Naive B cell (primary cell): ENCODE measurements around the gene STK24. TPM values are rescaled to one million over a fixed set of nuclear protein-coding genes. Genes with fewer than 3 reads are reported as not detected.

Experiments
- ATAC-seq, 2 donors: fragments of 150-1000 bp; cut with Tn5 transposase; 2 replicates each; pipeline ENCODE4 v1.10.0; 2021; ENCODE audit warnings: low read depth in 2 of 2, mild to moderate bottlenecking in 2 of 2, moderate library complexity in 2 of 2
- DNase-seq: peaks from one replicate; pipeline ENCODE4 v3.0.0; 2022
- H3K27ac Mint-ChIP-seq, 6 donors: one replicate each; pipeline ENCODE4 v1.8.0; 2020 to 2022; ENCODE audit warnings: mild to moderate bottlenecking in 6 of 6, mixed read lengths in 6 of 6, moderate library complexity in 5 of 6, inconsistent platforms in 2 of 6
- H3K27me3 Mint-ChIP-seq, 3 donors: one replicate each; pipeline ENCODE4 v1.8.0; 2021 to 2022; ENCODE audit warnings: mixed read lengths in 3 of 3, mild to moderate bottlenecking in 1 of 3
- H3K36me3 Mint-ChIP-seq, 2 donors: one replicate each; pipeline ENCODE4 v1.8.0; 2020 to 2022; ENCODE audit warnings: mixed read lengths in 2 of 2, inconsistent platforms in 1 of 2, mild to moderate bottlenecking in 1 of 2
- H3K4me1 Mint-ChIP-seq, 3 donors: one replicate each; pipeline ENCODE4 v1.8.0; 2020 to 2022; ENCODE audit warnings: mixed read lengths in 3 of 3, inconsistent platforms in 1 of 3, mild to moderate bottlenecking in 1 of 3, moderate library complexity in 1 of 3
- H3K4me3 Mint-ChIP-seq, 8 donors: one replicate each; pipeline ENCODE4 v1.8.0; 2020 to 2022; ENCODE audit warnings: mild to moderate bottlenecking in 8 of 8, mixed read lengths in 8 of 8, moderate library complexity in 8 of 8, inconsistent platforms in 2 of 8
- H3K9me3 Mint-ChIP-seq, 7 donors: one replicate each; pipeline ENCODE4 v1.8.0; 2020 to 2022; ENCODE audit warnings: mixed read lengths in 7 of 7, mild to moderate bottlenecking in 5 of 7, inconsistent platforms in 2 of 7, moderate library complexity in 1 of 7
- polyA plus RNA-seq, 6 donors: library from polyadenylated mRNA; unstranded; fragments of 300-500 nt; fragmentation: Illumina TruSeq; gene quantifications; one replicate each; pipeline ENCODE4 v1.2.3, GENCODE V29; 2021; ENCODE audit warnings: low read depth in 6 of 6

The STK24 gene
- polyA plus RNA-seq, 6 donors from 2014 or later, result 30.2 to 63.1 (median 37.2) TPM

- ATAC-seq, result no peak
- H3K9me3 Mint-ChIP-seq, result no peaks in the 10 kb centered on the region
- peaks cover 0 to 3% of the 10 kb centered on the region in 2 donors for H3K36me3 Mint-ChIP-seq
- H3K4me3 Mint-ChIP-seq, result no peak overlapping the region
- no peak for DNase-seq
- no peaks in the 10 kb centered on the region for H3K4me1 Mint-ChIP-seq
- no peak overlapping the region for H3K27ac Mint-ChIP-seq
- H3K27me3 Mint-ChIP-seq, result peaks cover 13 to 29% (median 23%) of the 10 kb centered on the region in 3 donors
Observed at GRCh38 chr13:98436233-98436910, 140.5 kb downstream of the STK24 start.

GRCh38 chr13:98435376-98435775, 141.5 kb downstream of the STK24 start:
- H3K4me3 Mint-ChIP-seq, result no peak overlapping the region
- ATAC-seq (no peak), DNase-seq (no peak)
- H3K9me3 Mint-ChIP-seq, result no peaks in the 10 kb centered on the region
- peaks cover 13 to 29% (median 23%) of the 10 kb centered on the region in 3 donors for H3K27me3 Mint-ChIP-seq
- peaks cover 0 to 3% of the 10 kb centered on the region in 2 donors for H3K36me3 Mint-ChIP-seq
- no peaks in the 10 kb centered on the region for H3K4me1 Mint-ChIP-seq
- H3K27ac Mint-ChIP-seq, result peak overlapping the region in 1 of 6 donors; percentile 61

- Mint-ChIP-seq H3K27ac (no peak overlapping the region), H3K27me3 (peaks cover 20 to 29% (median 27%) of the 10 kb centered on the region in 3 donors), H3K36me3 (peaks cover 0 to 3% of the 10 kb centered on the region in 2 donors), H3K4me1 (no peaks in the 10 kb centered on the region), H3K9me3 (peaks cover 0 to 1% (median 0%) of the 10 kb centered on the region in 7 donors), H3K4me3 (no peak overlapping the region)
- ATAC-seq (no peak), DNase-seq (no peak)
Observed at GRCh38 chr13:98434060-98434459, 142.8 kb downstream of the STK24 start.

GRCh38 chr13:98433654-98434053, 143.3 kb downstream of the STK24 start:
- no peaks in the 10 kb centered on the region for H3K4me1 Mint-ChIP-seq
- H3K4me3 Mint-ChIP-seq, result no peak overlapping the region
- H3K27me3 Mint-ChIP-seq, result peaks cover 24 to 31% (median 29%) of the 10 kb centered on the region in 3 donors
- DNase-seq, result no peak
- H3K36me3 Mint-ChIP-seq, result peaks cover 0 to 3% of the 10 kb centered on the region in 2 donors
- ATAC-seq, result no peak
- H3K9me3 Mint-ChIP-seq, result peaks cover 0 to 1% (median 0%) of the 10 kb centered on the region in 7 donors
- H3K27ac Mint-ChIP-seq, result no peak overlapping the region

- no peak for ATAC-seq
- H3K27me3 Mint-ChIP-seq, result peaks cover 30 to 39% (median 32%) of the 10 kb centered on the region in 3 donors
- DNase-seq, result no peak
- peaks cover 0 to 1% (median 0%) of the 10 kb centered on the region in 7 donors for H3K9me3 Mint-ChIP-seq
- no peaks in the 10 kb centered on the region for H3K4me1 Mint-ChIP-seq
- H3K4me3 Mint-ChIP-seq, result no peak overlapping the region
- no peak overlapping the region for H3K27ac Mint-ChIP-seq
- H3K36me3 Mint-ChIP-seq, result peaks cover 0 to 3% of the 10 kb centered on the region in 2 donors
Observed at GRCh38 chr13:98432638-98433037, 144.3 kb downstream of the STK24 start.

GRCh38 chr13:98429977-98430736, 146.8 kb downstream of the STK24 start:
- DNase-seq (no peak), ATAC-seq (no peak)
- Mint-ChIP-seq H3K27ac (no peak overlapping the region), H3K4me1 (no peaks in the 10 kb centered on the region), H3K36me3 (peaks cover 0 to 3% of the 10 kb centered on the region in 2 donors), H3K27me3 (peaks cover 14 to 33% (median 17%) of the 10 kb centered on the region in 3 donors), H3K4me3 (no peak overlapping the region), H3K9me3 (peaks cover 0 to 1% (median 0%) of the 10 kb centered on the region in 7 donors)

GRCh38 chr13:98429531-98429930, 147.4 kb downstream of the STK24 start:
- H3K9me3 Mint-ChIP-seq, result peaks cover 0 to 1% (median 0%) of the 10 kb centered on the region in 7 donors
- no peaks in the 10 kb centered on the region for H3K4me1 Mint-ChIP-seq
- H3K27me3 Mint-ChIP-seq, result peaks cover 14 to 31% (median 17%) of the 10 kb centered on the region in 3 donors
- no peak for DNase-seq
- H3K36me3 Mint-ChIP-seq, result peaks cover 0 to 3% of the 10 kb centered on the region in 2 donors
- no peak overlapping the region for H3K27ac Mint-ChIP-seq
- no peak overlapping the region for H3K4me3 Mint-ChIP-seq
- no peak for ATAC-seq

- H3K27ac Mint-ChIP-seq, result no peak overlapping the region
Observed at GRCh38 chr13:98429081-98429480, 147.8 kb downstream of the STK24 start.

GRCh38 chr13:98428256-98428966, 148.5 kb downstream of the STK24 start:
- Mint-ChIP-seq H3K9me3 (peaks cover 0 to 1% (median 0%) of the 10 kb centered on the region in 7 donors), H3K27ac (peak overlapping the region in 2 of 6 donors; percentile 89 to 93), H3K36me3 (peaks cover 0 to 3% of the 10 kb centered on the region in 2 donors), H3K27me3 (peaks cover 14 to 31% (median 23%) of the 10 kb centered on the region in 3 donors), H3K4me1 (no peaks in the 10 kb centered on the region), H3K4me3 (no peak overlapping the region)
- DNase-seq (no peak), ATAC-seq (no peak)

More at GRCh38 chr13:98429081-98429480, 147.8 kb downstream of the STK24 start:
- H3K9me3 Mint-ChIP-seq, result peaks cover 0 to 1% (median 0%) of the 10 kb centered on the region in 7 donors
- no peak overlapping the region for H3K4me3 Mint-ChIP-seq
- no peak for DNase-seq
- H3K27me3 Mint-ChIP-seq, result peaks cover 14 to 31% (median 18%) of the 10 kb centered on the region in 3 donors
- peaks cover 0 to 3% of the 10 kb centered on the region in 2 donors for H3K36me3 Mint-ChIP-seq
- ATAC-seq, result no peak
- no peaks in the 10 kb centered on the region for H3K4me1 Mint-ChIP-seq

- Mint-ChIP-seq H3K36me3 (peaks cover 0 to 3% of the 10 kb centered on the region in 2 donors), H3K9me3 (peaks cover 0 to 1% (median 0%) of the 10 kb centered on the region in 7 donors), H3K4me1 (no peaks in the 10 kb centered on the region), H3K27me3 (peaks cover 14 to 31% (median 24%) of the 10 kb centered on the region in 3 donors), H3K27ac (no peak overlapping the region), H3K4me3 (no peak overlapping the region)
- ATAC-seq (no peak), DNase-seq (no peak)
Observed at GRCh38 chr13:98427331-98427995, 149.4 kb downstream of the STK24 start.

- ATAC-seq (no peak), DNase-seq (no peak)
- peaks cover 12 to 22% (median 14%) of the 10 kb centered on the region in 3 donors for H3K27me3 Mint-ChIP-seq
- no peaks in the 10 kb centered on the region for H3K36me3 Mint-ChIP-seq
- H3K27ac Mint-ChIP-seq, result no peak overlapping the region
- H3K9me3 Mint-ChIP-seq, result peaks cover 0 to 2% (median 0%) of the 10 kb centered on the region in 7 donors
- H3K4me3 Mint-ChIP-seq, result no peak overlapping the region
- no peaks in the 10 kb centered on the region for H3K4me1 Mint-ChIP-seq
Observed at GRCh38 chr13:98423417-98423816, 153.5 kb downstream of the STK24 start.

GRCh38 chr13:98422046-98422445, 154.9 kb downstream of the STK24 start:
- no peak overlapping the region for H3K4me3 Mint-ChIP-seq
- H3K27ac Mint-ChIP-seq, result peak overlapping the region in 1 of 6 donors; percentile 75
- DNase-seq (no peak), ATAC-seq (no peak)
- H3K27me3 Mint-ChIP-seq, result peaks cover 7 to 19% (median 13%) of the 10 kb centered on the region in 3 donors
- H3K9me3 Mint-ChIP-seq, result peaks cover 0 to 7% (median 3%) of the 10 kb centered on the region in 7 donors
- peaks cover 0 to 4% of the 10 kb centered on the region in 2 donors for H3K36me3 Mint-ChIP-seq
- H3K4me1 Mint-ChIP-seq, result no peaks in the 10 kb centered on the region
